ENCODE results near the gene BSDC1.

BSDC1 gene

GRCh38 chr1:32336591-32336932 is 57.7 kb downstream of the BSDC1 start:
- no peak for DNase-seq (ENCODE audit: low spot score)

- peak; percentile 63 for DNase-seq (ENCODE audit: low spot score)
These were observed 58.3 kb downstream of the BSDC1 start, which contains the start of gene MARCKSL1 for GRCh38 chr1:32335790-32336590. MARCKSL1 (minus strand) TSS chr1:32336233; CDS start chr1:32336033, 200 bp downstream.

GRCh38 chr1:32335535-32335789 is 58.8 kb downstream of the BSDC1 start:
- DNase-seq (ENCODE audit: low spot score), result no peak

- no peak for DNase-seq (ENCODE audit: low spot score)
These were observed 59.2 kb downstream of the BSDC1 start for GRCh38 chr1:32334864-32335534.

- no peak for DNase-seq (ENCODE audit: low spot score)
These were observed 59.9 kb downstream of the BSDC1 start for GRCh38 chr1:32334274-32334861.

GRCh38 chr1:32333251-32333963 is 60.8 kb downstream of the BSDC1 start:
- DNase-seq (ENCODE audit: low spot score), result no peak

- DNase-seq (ENCODE audit: low spot score), result no peak
These were observed 61.8 kb downstream of the BSDC1 start for GRCh38 chr1:32332290-32333079.

- no peak for DNase-seq (ENCODE audit: low spot score)
These were observed 62.7 kb downstream of the BSDC1 start for GRCh38 chr1:32331549-32331948.

GRCh38 chr1:32330558-32331151 is 63.6 kb downstream of the BSDC1 start:
- DNase-seq (ENCODE audit: low spot score), result no peak

GRCh38 chr1:32329931-32330466 is 64.2 kb downstream of the BSDC1 start:
- DNase-seq (ENCODE audit: low spot score), result no peak

- DNase-seq (ENCODE audit: low spot score), result no peak
These were observed 67.0 kb downstream of the BSDC1 start for GRCh38 chr1:32327204-32327603.

- DNase-seq (ENCODE audit: low spot score), result no peak
These were observed 72.4 kb downstream of the BSDC1 start for GRCh38 chr1:32321712-32322291.

- DNase-seq (ENCODE audit: low spot score), result no peak
These were observed 75.9 kb downstream of the BSDC1 start for GRCh38 chr1:32318127-32318869.

GRCh38 chr1:32316903-32317277 is 77.4 kb downstream of the BSDC1 start:
- no peak for DNase-seq (ENCODE audit: low spot score)
